HCT116 (cell line): Measurements from ENCODE around the gene PRKN. TPM values are rescaled to one million over a fixed set of nuclear protein-coding genes. Genes with fewer than 3 reads are reported as not detected.

ENCODE experiments used
- ATAC-seq: fragments of 200-7000 bp; cut with Tn5 transposase; 2 replicates; pipeline ENCODE4 v1.9.1; 2020; ENCODE audit warnings: mild to moderate bottlenecking, moderate library complexity
- BruUV-seq: library from RNA; stranded (reverse); fragments of 400-500 nt; replicated peaks from 2 replicates; lab custom pipeline; 2021; lab: Mats Ljungman, UMichigan
- CTCF ChIA-PET: fragments of 300-600 bp; sonication (Branson Sonifier 250); formaldehyde crosslinking; loops from one replicate; lab custom pipeline; 2021; ENCODE audit warnings: antibody characterized with exemption; lab: Charles Lee
- POLR2A ChIA-PET: fragments of 300-600, 350-600 bp; sonication (Branson Sonifier 250); formaldehyde crosslinking; loops from one replicate; lab custom pipeline; 2021; ENCODE audit warnings: antibody characterized with exemption; lab: Charles Lee
- RAD21 ChIA-PET, 2 experiments: fragments of 300-600 bp; sonication (Branson Sonifier 250); formaldehyde crosslinking; loops; one replicate each; lab custom pipeline; 2023; ENCODE audit warnings: low total read pairs in 2 of 2; ENCODE audit not compliant: uncharacterized antibody in 2 of 2, unreplicated experiment in 2 of 2, low non-redundant PET in 1 of 2; lab: Charles Lee
- DNase-seq: peaks from one replicate; pipeline ENCODE4 v3.0.0-alpha.2; 2010; ENCODE audit warnings: low read depth, low spot score
- H2AFZ ChIP-seq: fragments of 200-600 bp; shearing (Covaris generic), sonication (generic); 2 replicates; pipeline ENCODE4 v1.6.1; 2017; ENCODE audit warnings: low read depth, mixed run types, mixed read lengths, antibody characterized with exemption, low read length; ENCODE audit not compliant: poor library complexity, severe bottlenecking
- H3K27ac ChIP-seq: 2 replicates; pipeline ENCODE4 v1.5.1; 2012; ENCODE audit warnings: low read depth, low read length
- H3K27me3 ChIP-seq: fragments of 200-600 bp; sonication (generic); 2 replicates; pipeline ENCODE4 v1.6.1; 2016; ENCODE audit warnings: mixed run types, low read length, mixed read lengths; ENCODE audit not compliant: insufficient read depth
- H3K36me3 ChIP-seq, 2 experiments: fragments of 200-500 bp in 1 of 2; fragments of 200-600 bp in 1 of 2; sonication (Bioruptor generic) in 1 of 2; sonication (generic) in 1 of 2; 2 replicates each; pipeline versions ENCODE4 v1.5.1 to v1.6.1; 2014 to 2016; ENCODE audit warnings: low read length in 2 of 2, inconsistent platforms in 1 of 2, mixed read lengths in 1 of 2, mixed run types in 1 of 2; ENCODE audit not compliant: insufficient read depth in 2 of 2, control insufficient read depth in 1 of 2
- H3K4me1 ChIP-seq, 2 experiments: fragments of 200-600 bp in 1 of 2; sonication (generic) in 1 of 2; 2 replicates each; pipeline versions ENCODE4 v1.5.1 to v1.6.1; 2012 to 2017; ENCODE audit warnings: low read length in 2 of 2, inconsistent platforms in 1 of 2, mild to moderate bottlenecking in 1 of 2, mixed read lengths in 1 of 2, mixed run types in 1 of 2, moderate library complexity in 1 of 2; ENCODE audit not compliant: insufficient read depth in 2 of 2, control insufficient read depth in 1 of 2
- H3K4me2 ChIP-seq: fragments of 200-600 bp; sonication (generic); 2 replicates; pipeline ENCODE4 v1.6.1; 2017; ENCODE audit warnings: mixed run types, low read length, mixed read lengths
- H3K4me3 ChIP-seq, 2 experiments: fragments of 200-600 bp in 1 of 2; sonication (generic) in 1 of 2; replicated peaks in 1 of 2; 2 replicates each; pipeline ENCODE4 v1.5.1; 2011 to 2016; ENCODE audit warnings: low read length in 2 of 2, control low read depth in 1 of 2, low read depth in 1 of 2, mild to moderate bottlenecking in 1 of 2, mixed read lengths in 1 of 2, mixed run types in 1 of 2
- H3K79me2 ChIP-seq: fragments of 200-600 bp; sonication (generic); 2 replicates; pipeline ENCODE4 v1.6.1; 2017; ENCODE audit warnings: mild to moderate bottlenecking, mixed run types, low read length, moderate library complexity, mixed read lengths; ENCODE audit not compliant: insufficient read depth
- H3K9ac ChIP-seq: fragments of 200-600 bp; sonication (generic); 2 replicates; pipeline ENCODE4 v1.6.1; 2016; ENCODE audit warnings: low read length, mixed read lengths
- H3K9me2 ChIP-seq: fragments of 200-600 bp; sonication (generic), shearing (Covaris generic); 2 replicates; pipeline ENCODE4 v1.6.1; 2017; ENCODE audit warnings: mixed run types, mild to moderate bottlenecking, moderate library complexity; ENCODE audit not compliant: insufficient read depth
- H3K9me3 ChIP-seq, 2 experiments: fragments of 200-500 bp in 1 of 2; fragments of 200-600 bp in 1 of 2; sonication (Bioruptor generic) in 1 of 2; sonication (generic) in 1 of 2; 2 replicates each; pipeline ENCODE4 v1.6.1; 2014 to 2017; ENCODE audit warnings: low read length in 2 of 2, mixed read lengths in 2 of 2, inconsistent platforms in 1 of 2, low read depth in 1 of 2, mild to moderate bottlenecking in 1 of 2, mixed run types in 1 of 2, moderate library complexity in 1 of 2; ENCODE audit not compliant: control insufficient read depth in 1 of 2, insufficient read depth in 1 of 2
- H4K20me1 ChIP-seq: fragments of 200-600 bp; sonication (generic), shearing (Covaris generic); 2 replicates; pipeline ENCODE4 v1.6.1; 2017; ENCODE audit warnings: mixed run types, mild to moderate bottlenecking, moderate library complexity; ENCODE audit not compliant: insufficient read depth
- ATF3 ChIP-seq: IDR thresholded peaks from 2 replicates; pipeline ENCODE4 v1.6.1; 2012
- CEBPB ChIP-seq: IDR thresholded peaks from 2 replicates; pipeline ENCODE4 v1.6.1; 2012; ENCODE audit warnings: low read depth
- EGR1 ChIP-seq: IDR thresholded peaks from 2 replicates; pipeline ENCODE4 v1.6.1; 2012; ENCODE audit warnings: low read depth
- EZH2 ChIP-seq: fragments of 200-600 bp; sonication (generic); IDR thresholded peaks from 2 replicates; pipeline ENCODE4 v1.6.1; 2017; ENCODE audit warnings: antibody characterized with exemption, mixed run types
- EZH2phosphoT487 ChIP-seq: fragments of 200-600 bp; IDR thresholded peaks from 2 replicates; pipeline ENCODE4 v1.6.1; 2018; ENCODE audit warnings: antibody characterized with exemption, borderline replicate concordance
- FOSL1 ChIP-seq: IDR thresholded peaks from 2 replicates; pipeline ENCODE4 v1.6.1; 2012; ENCODE audit warnings: low read depth
- POLR2A ChIP-seq: IDR thresholded peaks from 2 replicates; pipeline ENCODE4 v1.7.0; 2011; ENCODE audit warnings: borderline replicate concordance; ENCODE audit not compliant: insufficient read depth, insufficient read length; ENCODE audit errors: extremely low read depth
- POLR2AphosphoS5 ChIP-seq: IDR thresholded peaks from 2 replicates; pipeline ENCODE4 v1.6.1; 2011; ENCODE audit warnings: mild to moderate bottlenecking, low read depth, low read length, moderate library complexity
- RAD21 ChIP-seq: IDR thresholded peaks from 2 replicates; pipeline ENCODE4 v1.6.1; 2012; ENCODE audit warnings: low read depth, mild to moderate bottlenecking
- REST ChIP-seq: IDR thresholded peaks from 2 replicates; pipeline ENCODE4 v1.6.1; 2012; ENCODE audit warnings: low read depth
- SP1 ChIP-seq: IDR thresholded peaks from 2 replicates; pipeline ENCODE4 v1.6.1; 2012; ENCODE audit warnings: low read depth
- SRF ChIP-seq: IDR thresholded peaks from 2 replicates; pipeline ENCODE4 v1.6.1; 2012; ENCODE audit warnings: low read depth
- TCF7L2 ChIP-seq: IDR thresholded peaks from 2 replicates; pipeline ENCODE4 v1.7.0; 2011; ENCODE audit warnings: borderline replicate concordance, inconsistent platforms; ENCODE audit not compliant: insufficient read depth, insufficient read length; ENCODE audit errors: extremely low read depth
- YY1 ChIP-seq: IDR thresholded peaks from 2 replicates; pipeline ENCODE4 v1.6.1; 2011; ENCODE audit warnings: low read length, low read depth, moderate library complexity, mild to moderate bottlenecking; ENCODE audit not compliant: insufficient replicate concordance; ENCODE audit errors: extremely low read depth
- ZBTB33 ChIP-seq: IDR thresholded peaks from 2 replicates; pipeline ENCODE4 v1.6.1; 2011; ENCODE audit warnings: mild to moderate bottlenecking, low read length, moderate library complexity; ENCODE audit not compliant: insufficient replicate concordance; ENCODE audit errors: extremely low read depth
- intact Hi-C: fragments of 100-400 bp; cut with micrococcal nuclease; formaldehyde crosslinking; loops from 2 replicates; pipeline ENCODE4 v1.10.0; 2022
- total RNA-seq: library from RNA; stranded (reverse); gene quantifications from one replicate; pipeline ENCODE4 v1.2.1, GENCODE V29; 2021; ENCODE audit not compliant: unreplicated experiment

The PRKN gene
- total RNA-seq, 1 experiment from 2014 or later: 2.6 TPM

- POLR2A ChIA-PET: no interaction called here
- no TSS peak for BruUV-seq
Measured at GRCh38 chr6:161961796-161962195, 765.8 kb downstream of the PRKN start.

GRCh38 chr6:161961046-161961445 is 766.5 kb downstream of the PRKN start:
- intact Hi-C loops: no loop called here
- H3K9me3 ChIP-seq: no peaks in the 10 kb centered on the region
- H3K4me2 ChIP-seq: no peak overlapping the region
- no peaks in the 10 kb centered on the region for H3K36me3 ChIP-seq
- TF ChIP-seq POLR2A (no peak), RAD21 (no peak), ATF3 (no peak), SRF (no peak), CEBPB (no peak), REST (no peak), EGR1 (no peak), EZH2 (no peak), EZH2phosphoT487 (no peak), POLR2AphosphoS5 (no peak), ZBTB33 (no peak), TCF7L2 (no peak), SP1 (no peak), FOSL1 (no peak)
- TF ChIP-seq, all 23 proteins: peak for 0
- DNase-seq: no peak
- POLR2A ChIA-PET: no interaction called here
- Histone ChIP-seq H3K4me1 (no peaks in the 10 kb centered on the region), H3K4me3 (no peak overlapping the region), H3K9me2 (no peaks in the 10 kb centered on the region), H2AFZ (no peak overlapping the region), H3K27me3 (peaks cover 6% of the 10 kb centered on the region; the same call in 1 of the 2 replicates), H3K9ac (no peak overlapping the region), H4K20me1 (no peaks in the 10 kb centered on the region), H3K27ac (no peak overlapping the region), H3K79me2 (no peaks in the 10 kb centered on the region)
- CTCF ChIA-PET: no interaction called here
- ATAC-seq: no peak
- BruUV-seq: no TSS peak
- RAD21 ChIA-PET: no interaction called here

More at GRCh38 chr6:161961796-161962195, 765.8 kb downstream of the PRKN start:
- Histone ChIP-seq H3K9me2 (no peaks in the 10 kb centered on the region), H3K27me3 (peaks cover 6% of the 10 kb centered on the region; the same call in 1 of the 2 replicates), H2AFZ (no peak overlapping the region), H3K4me1 (no peaks in the 10 kb centered on the region), H3K4me3 (no peak overlapping the region), H3K9ac (no peak overlapping the region), H3K4me2 (no peak overlapping the region), H4K20me1 (no peaks in the 10 kb centered on the region), H3K27ac (no peak overlapping the region), H3K36me3 (no peaks in the 10 kb centered on the region), H3K79me2 (no peaks in the 10 kb centered on the region), H3K9me3 (no peaks in the 10 kb centered on the region)
- no peak for ATAC-seq
- intact Hi-C loops: no loop called here
- CTCF ChIA-PET: no interaction called here
- RAD21 ChIA-PET: no interaction called here
- DNase-seq: no peak
- TF ChIP-seq EGR1 (no peak), YY1 (no peak), TCF7L2 (no peak)
